ENCODE measurements around the gene MDM1.

DNA sequence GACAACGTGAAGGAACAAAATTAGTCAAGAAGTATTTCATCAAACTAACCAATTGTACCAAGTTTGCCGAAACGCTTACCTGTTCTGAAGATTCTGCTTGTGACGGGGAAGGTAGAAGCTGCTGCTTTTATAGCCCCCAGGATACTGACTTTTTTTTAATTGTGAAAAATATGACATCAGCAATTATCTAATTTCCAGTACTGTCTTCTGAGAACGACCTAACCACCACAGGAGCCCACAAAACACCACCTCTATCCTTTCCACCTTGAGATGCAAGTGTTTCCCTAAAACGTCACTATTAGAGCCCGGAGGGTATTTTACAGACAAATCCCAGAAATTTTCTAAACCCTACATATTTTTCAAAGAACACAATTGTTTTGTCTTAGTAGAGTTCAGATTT is 78.7 kb downstream of the MDM1 start, which contains the start of gene IL22:
- TF ChIP-seq, protein P1, sequence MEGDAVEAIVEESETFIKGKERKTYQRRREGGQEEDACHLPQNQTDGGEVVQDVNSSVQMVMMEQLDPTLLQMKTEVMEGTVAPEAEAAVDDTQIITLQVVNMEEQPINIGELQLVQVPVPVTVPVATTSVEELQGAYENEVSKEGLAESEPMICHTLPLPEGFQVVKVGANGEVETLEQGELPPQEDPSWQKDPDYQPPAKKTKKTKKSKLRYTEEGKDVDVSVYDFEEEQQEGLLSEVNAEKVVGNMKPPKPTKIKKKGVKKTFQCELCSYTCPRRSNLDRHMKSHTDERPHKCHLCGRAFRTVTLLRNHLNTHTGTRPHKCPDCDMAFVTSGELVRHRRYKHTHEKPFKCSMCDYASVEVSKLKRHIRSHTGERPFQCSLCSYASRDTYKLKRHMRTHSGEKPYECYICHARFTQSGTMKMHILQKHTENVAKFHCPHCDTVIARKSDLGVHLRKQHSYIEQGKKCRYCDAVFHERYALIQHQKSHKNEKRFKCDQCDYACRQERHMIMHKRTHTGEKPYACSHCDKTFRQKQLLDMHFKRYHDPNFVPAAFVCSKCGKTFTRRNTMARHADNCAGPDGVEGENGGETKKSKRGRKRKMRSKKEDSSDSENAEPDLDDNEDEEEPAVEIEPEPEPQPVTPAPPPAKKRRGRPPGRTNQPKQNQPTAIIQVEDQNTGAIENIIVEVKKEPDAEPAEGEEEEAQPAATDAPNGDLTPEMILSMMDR (IDR thresholded peaks at IDR 0.05; ENCODE audit: poor library complexity), result no peak
- TF ChIP-seq EZH2 (IDR thresholded peaks at IDR 0.05; ENCODE audit: borderline replicate concordance), result no peak
- no peak for TF ChIP-seq EZH2phosphoT487 (IDR thresholded peaks at IDR 0.05; ENCODE audit: low read depth, severe bottlenecking, unreplicated experiment)

Data from hepatocyte (in vitro differentiated cells).